GM23338 (cell line): Measurements from ENCODE around the gene ZFYVE28. TPM values are rescaled to one million over a fixed set of nuclear protein-coding genes. Genes with fewer than 3 reads are reported as not detected.
A peak's percentile ranks its signal among the peaks of the same experiment; 100 is the strongest.

Experiments used
- ATAC-seq: fragments of 200-7000 bp; cut with Tn5 transposase; 3 replicates; pipeline ENCODE4 v1.9.1; 2020
- DNase-seq: peaks from one replicate; pipeline ENCODE4 v3.0.0-alpha.2; 2015; ENCODE audit warnings: low spot score
- H2AFZ ChIP-seq: fragments of 200-600 bp; sonication (generic); 2 replicates; pipeline ENCODE4 v1.8.0; 2016; ENCODE audit warnings: antibody characterized with exemption, mild to moderate bottlenecking, moderate library complexity
- H3F3A ChIP-seq: fragments of 200-600 bp; sonication (generic); replicated peaks from 2 replicates; pipeline ENCODE4 v1.8.0; 2017; ENCODE audit warnings: antibody characterized with exemption, mixed run types, low read depth
- H3K27ac ChIP-seq: fragments of 200-600 bp; sonication (generic); 2 replicates; pipeline ENCODE4 v1.6.1; 2016; ENCODE audit warnings: low read depth
- H3K27me3 ChIP-seq: fragments of 200-600 bp; sonication (generic); 2 replicates; pipeline ENCODE4 v1.8.0; 2016; ENCODE audit warnings: mild to moderate bottlenecking, mixed run types, moderate library complexity; ENCODE audit not compliant: insufficient read depth
- H3K36me3 ChIP-seq: fragments of 200-600 bp; sonication (generic); 2 replicates; pipeline ENCODE4 v1.8.0; 2016; ENCODE audit warnings: mild to moderate bottlenecking; ENCODE audit not compliant: insufficient read depth
- H3K4me1 ChIP-seq: fragments of 200-600 bp; sonication (generic); 2 replicates; pipeline ENCODE4 v1.8.0; 2016; ENCODE audit warnings: mild to moderate bottlenecking, moderate library complexity; ENCODE audit not compliant: insufficient read depth
- H3K4me2 ChIP-seq: fragments of 200-600 bp; sonication (generic); 2 replicates; pipeline ENCODE4 v1.7.1; 2017; ENCODE audit warnings: mixed run types
- H3K4me3 ChIP-seq: fragments of 200-600 bp; sonication (generic); 2 replicates; pipeline ENCODE4 v1.6.1; 2016; ENCODE audit warnings: mixed run types
- H3K79me2 ChIP-seq: fragments of 200-600 bp; sonication (generic); replicated peaks from 2 replicates; pipeline ENCODE4 v1.8.0; 2017; ENCODE audit warnings: mild to moderate bottlenecking; ENCODE audit not compliant: insufficient read depth
- H3K9me2 ChIP-seq: fragments of 200-600 bp; sonication (generic); 2 replicates; pipeline ENCODE4 v1.8.0; 2017; ENCODE audit not compliant: insufficient read depth
- H4K20me1 ChIP-seq: fragments of 200-600 bp; sonication (generic); replicated peaks from 2 replicates; pipeline ENCODE4 v1.8.0; 2017; ENCODE audit warnings: mild to moderate bottlenecking; ENCODE audit not compliant: insufficient read depth
- H3K27ac Mint-ChIP-seq: 2 replicates; pipeline ENCODE4 v1.8.0; 2020; ENCODE audit warnings: inconsistent platforms, mild to moderate bottlenecking, moderate library complexity, mixed read lengths
- H3K27me3 Mint-ChIP-seq: 3 replicates; pipeline ENCODE4 v1.8.0; 2022; ENCODE audit warnings: low read depth, mild to moderate bottlenecking, moderate library complexity, mixed read lengths, inconsistent platforms; ENCODE audit not compliant: insufficient read depth, poor library complexity
- H3K36me3 Mint-ChIP-seq: 3 replicates; pipeline ENCODE4 v1.8.0; 2021; ENCODE audit warnings: low read depth, mild to moderate bottlenecking, inconsistent platforms, moderate library complexity, mixed read lengths
- H3K4me1 Mint-ChIP-seq: 3 replicates; pipeline ENCODE4 v1.8.0; 2020; ENCODE audit warnings: mild to moderate bottlenecking, inconsistent platforms, mixed read lengths
- H3K4me3 Mint-ChIP-seq: 3 replicates; pipeline ENCODE4 v1.8.0; 2021; ENCODE audit warnings: moderate library complexity, mild to moderate bottlenecking, inconsistent platforms, mixed read lengths
- H3K9me3 Mint-ChIP-seq: 3 replicates; pipeline ENCODE4 v1.8.0; 2020; ENCODE audit warnings: moderate library complexity, mild to moderate bottlenecking, inconsistent platforms, mixed read lengths
- CTCF ChIP-seq, 2 experiments: fragments of 200-600 bp in 1 of 2; sonication (generic) in 1 of 2; conservative IDR thresholded peaks; 2 replicates each; pipeline versions ENCODE4 v1.5.1 to v1.6.1; 2016 to 2017; ENCODE audit warnings: antibody characterized with exemption in 2 of 2, low read depth in 2 of 2, mild to moderate bottlenecking in 2 of 2, moderate library complexity in 1 of 2
- EZH2 ChIP-seq: fragments of 200-600 bp; sonication (generic); IDR thresholded peaks from one replicate; pipeline ENCODE4 v1.8.0; 2017; ENCODE audit warnings: antibody characterized with exemption, mild to moderate bottlenecking, low read depth; ENCODE audit not compliant: unreplicated experiment
- NANOG ChIP-seq: IDR thresholded peaks from 2 replicates; pipeline ENCODE4 v1.6.1; 2016; ENCODE audit warnings: antibody characterized with exemption, borderline replicate concordance
- POLR2AphosphoS5 ChIP-seq: IDR thresholded peaks from 2 replicates; pipeline ENCODE4 v1.6.1; 2016; ENCODE audit warnings: antibody characterized with exemption, low read depth
- REST ChIP-seq: IDR thresholded peaks from one replicate; pipeline ENCODE4 v1.6.1; 2018; ENCODE audit warnings: antibody characterized with exemption; ENCODE audit not compliant: unreplicated experiment
- STAT1 ChIP-seq: IDR thresholded peaks from one replicate; pipeline ENCODE4 v1.6.1; 2016; ENCODE audit warnings: antibody characterized with exemption; ENCODE audit not compliant: unreplicated experiment
- ZNF114 ChIP-seq: fragments of 250-450 bp; sonication (Bioruptor Pico); IDR thresholded peaks from 2 replicates; pipeline ENCODE4 v1.5.0; 2020; ENCODE audit warnings: mild to moderate bottlenecking, moderate library complexity
- ZNF331 ChIP-seq: fragments of 250-450 bp; sonication (Bioruptor Pico); IDR thresholded peaks from 2 replicates; pipeline ENCODE4 v1.5.0; 2020; ENCODE audit warnings: low read depth, mild to moderate bottlenecking, moderate library complexity
- ZNF462 ChIP-seq: fragments of 250-450 bp; sonication (Bioruptor Pico); IDR thresholded peaks from 2 replicates; pipeline ENCODE4 v1.5.0; 2020; ENCODE audit warnings: mild to moderate bottlenecking, moderate library complexity
- polyA plus RNA-seq: library from polyadenylated mRNA; unstranded; fragments of >200 nt; fragmentation: Nextera tagmentation; extraction: Ambion mirVana; gene quantifications from 2 replicates; pipeline ENCODE4 v1.2.1, GENCODE V29; 2016
- total RNA-seq: library from RNA; depleted of rRNA; stranded (reverse); fragments of >200 nt; shearing (Covaris generic); gene quantifications from 2 replicates; pipeline ENCODE4 v1.2.3, GENCODE V29; 2014

ZFYVE28 gene
- total and polyA plus RNA-seq, 2 experiments from 2014 or later = 2.6 to 4.6 TPM

GRCh38 chr4:2423695-2424094 lies 5.2 kb upstream of the ZFYVE28 start:
- peaks cover 35% of the 10 kb centered on the region for H3K27me3 Mint-ChIP-seq
- no peaks in the 10 kb centered on the region; the same call in 1 of the 2 replicates for H4K20me1 ChIP-seq
- no peak for DNase-seq

More at GRCh38 chr4:2423695-2424094, 5.2 kb upstream of the ZFYVE28 start:
- TF ChIP-seq EZH2 (no peak), POLR2AphosphoS5 (no peak), ZNF114 (no peak), CTCF (conservative IDR thresholded peaks at IDR 0.05; ENCODE audit: low read depth in 2 of 2) (no peak), ZNF462 (CRISPR knock-in tag) (no peak), STAT1 (no peak), REST (no peak), ZNF331 (CRISPR knock-in tag) (no peak), NANOG (no peak)
- no peak overlapping the region for H3K4me3 Mint-ChIP-seq
- H3K4me2 ChIP-seq = no peak overlapping the region
- no peaks in the 10 kb centered on the region for H3K9me2 ChIP-seq
- no peaks in the 10 kb centered on the region for H3K36me3 ChIP-seq
- H3K4me3 ChIP-seq = no peak overlapping the region
- no peaks in the 10 kb centered on the region for H3K79me2 ChIP-seq
- no peaks in the 10 kb centered on the region; the same call in 2 of the 3 replicates for H3K36me3 Mint-ChIP-seq
- peaks cover 25% of the 10 kb centered on the region for H3K4me1 Mint-ChIP-seq
- peak; percentile 14 for ATAC-seq
- no peaks in the 10 kb centered on the region for H3F3A ChIP-seq
- H2AFZ ChIP-seq = peak overlapping the region; percentile 80
- H3K27me3 ChIP-seq = peaks cover 31% of the 10 kb centered on the region
- no peak overlapping the region for H3K27ac Mint-ChIP-seq
- H3K4me1 ChIP-seq = peaks cover 22% of the 10 kb centered on the region; the same call in 1 of the 2 replicates
- H3K9me3 Mint-ChIP-seq = no peaks in the 10 kb centered on the region
- no peak overlapping the region for H3K27ac ChIP-seq
